Left forelimb (tissue), 1 donor: ENCODE measurements around the gene PSPH.

Experiments
- DNase-seq: peaks from one replicate; pipeline ENCODE4 v3.0.0-alpha.2; 2018; ENCODE audit warnings: low spot score

PSPH gene

GRCh38 chr7:55996856-55997500 lies 54.3 kb downstream of the PSPH start:
- DNase-seq = no peak

- no peak for DNase-seq
Observed at GRCh38 chr7:55992346-55992745, 58.9 kb downstream of the PSPH start.

- no peak for DNase-seq
Observed at GRCh38 chr7:55983537-55983936, 67.7 kb downstream of the PSPH start.

GRCh38 chr7:55980266-55980665 lies 71.0 kb downstream of the PSPH start:
- DNase-seq = no peak

GRCh38 chr7:55977831-55978230 lies 73.4 kb downstream of the PSPH start:
- no peak for DNase-seq

GRCh38 chr7:55975988-55976633 lies 75.1 kb downstream of the PSPH start:
- DNase-seq = no peak

- DNase-seq = no peak
Observed at GRCh38 chr7:55973747-55974250, 77.4 kb downstream of the PSPH start.

GRCh38 chr7:55970978-55971377 lies 80.3 kb downstream of the PSPH start:
- no peak for DNase-seq

GRCh38 chr7:55970561-55970960 lies 80.7 kb downstream of the PSPH start:
- no peak for DNase-seq

- DNase-seq = no peak
Observed at GRCh38 chr7:55969391-55969790, 81.9 kb downstream of the PSPH start.

- no peak for DNase-seq
Observed at GRCh38 chr7:55966851-55967250, 84.4 kb downstream of the PSPH start.

- DNase-seq = no peak
Observed at GRCh38 chr7:55965805-55966421, 85.3 kb downstream of the PSPH start.

- no peak for DNase-seq
Observed at GRCh38 chr7:55965100-55965470, 86.2 kb downstream of the PSPH start.

- peak; percentile 86 for DNase-seq
Observed at GRCh38 chr7:55964261-55965099, 86.8 kb downstream of the PSPH start, which contains the start of gene NIPSNAP2. Gene NIPSNAP2 (plus strand): TSS chr7:55964585. CDS start chr7:55964610, 25 bp downstream.

GRCh38 chr7:55963584-55964168 lies 87.6 kb downstream of the PSPH start:
- no peak for DNase-seq

- DNase-seq = no peak
Observed at GRCh38 chr7:55962014-55962413, 89.2 kb downstream of the PSPH start.
